Measurements from ENCODE around the gene DBP. TPM values are rescaled to one million over a fixed set of nuclear protein-coding genes. Genes with fewer than 3 reads are reported as not detected.

The DBP gene
- polyA plus RNA-seq, 3 donors: 12.8 to 22.3 (median 17.5) TPM

DNA sequence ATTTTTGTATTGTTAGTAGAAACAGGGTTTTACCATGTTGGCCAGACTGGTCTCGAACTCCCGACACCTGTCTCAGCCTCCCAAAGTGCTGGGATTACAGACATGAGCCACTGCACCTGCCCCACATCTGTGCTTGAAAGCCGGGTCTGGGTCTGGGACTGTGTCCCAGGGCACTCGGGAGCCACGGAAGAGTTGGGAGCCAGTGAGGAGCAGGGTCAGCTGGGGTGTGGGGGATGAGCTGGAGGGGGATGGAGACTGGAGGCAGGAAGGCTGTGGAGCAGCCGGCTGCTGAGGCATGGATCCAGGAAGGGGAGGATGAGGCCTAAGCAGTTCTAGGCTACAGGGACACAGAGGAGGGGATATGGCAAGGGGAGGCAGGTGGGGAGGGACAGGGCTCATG, 41.3 kb downstream of the DBP start:
- no peak overlapping the region for H3K27ac Mint-ChIP-seq
- intact Hi-C loops (cut with micrococcal nuclease): no loop called here

DNA sequence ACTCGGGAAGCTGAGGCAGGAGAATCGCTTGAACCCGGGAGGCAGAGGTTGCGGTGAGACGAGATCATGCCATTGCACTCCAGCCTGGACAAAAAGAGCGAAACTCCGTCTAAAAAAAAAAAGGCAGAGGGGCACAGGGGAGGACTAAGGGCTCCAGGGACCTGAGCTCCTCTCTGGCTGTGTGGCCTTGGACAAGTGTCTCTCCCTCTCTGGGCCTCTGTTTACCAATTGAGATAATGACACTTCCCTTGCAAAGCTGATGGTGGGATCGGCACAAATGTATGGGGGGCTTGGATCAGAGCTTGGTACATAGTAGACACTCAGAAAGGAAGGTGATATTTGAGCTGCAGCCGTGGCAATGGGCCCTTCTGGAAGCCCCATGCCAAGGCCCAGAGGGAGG, 42.0 kb downstream of the DBP start:
- Mint-ChIP-seq H3K27ac (no peak overlapping the region), H3K27me3 (ENCODE audit: low read depth in 3 of 3) (peaks cover 6 to 14% (median 8%) of the 10 kb centered on the region in 3 donors), H3K4me1 (no peaks in the 10 kb centered on the region), H3K36me3 (no peaks in the 10 kb centered on the region), H3K4me3 (peak overlapping the region in 1 of 2 donors; percentile 14), H3K9me3 (peaks cover 0 to 2% (median 0%) of the 10 kb centered on the region in 7 donors)
- Histone ChIP-seq H3K9ac (ENCODE audit: insufficient read depth, low read length, poor library complexity, severe bottlenecking) (no peak overlapping the region), H4K20me1 (ENCODE audit: insufficient read depth, low read length) (no peaks in the 10 kb centered on the region), H3K4me1 (ENCODE audit: control insufficient read depth in 1 of 2, insufficient read depth in 2 of 2, low read length in 2 of 2) (no peaks in the 10 kb centered on the region), H3K79me2 (ENCODE audit: insufficient read depth, low read length) (no peaks in the 10 kb centered on the region), H3K27ac (ENCODE audit: low read depth in 1 of 2, low read length in 2 of 2) (no peak overlapping the region), H3K27me3 (ENCODE audit: control insufficient read depth in 2 of 2, insufficient read depth in 2 of 2, low read length in 2 of 2) (no peaks in the 10 kb centered on the region), H3K9me3 (replicated peaks in 1 of 2; ENCODE audit: control insufficient read depth in 1 of 2, insufficient read depth in 1 of 2, low read length in 2 of 2) (no peaks in the 10 kb centered on the region), H3K36me3 (replicated peaks in 1 of 2; ENCODE audit: control insufficient read depth in 1 of 2, insufficient read depth in 2 of 2, low read length in 2 of 2) (no peaks in the 10 kb centered on the region), H3K4me3 (replicated peaks in 1 of 3; ENCODE audit: low read depth in 2 of 3, low read length in 3 of 3) (no peak overlapping the region), H2AFZ (ENCODE audit: insufficient read depth, low read depth, low read length, poor library complexity, severe bottlenecking) (no peak overlapping the region), H3K4me2 (replicated peaks; ENCODE audit: extremely low read depth, low read length, poor library complexity, severe bottlenecking) (no peak overlapping the region)
- intact Hi-C loops (cut with micrococcal nuclease): no loop called here
- no peak for DNase-seq
- 80% methylated on average over 6 of the region's 9 CpGs for WGBS (ENCODE audit: insufficient coverage)
- TF ChIP-seq, protein P1, sequence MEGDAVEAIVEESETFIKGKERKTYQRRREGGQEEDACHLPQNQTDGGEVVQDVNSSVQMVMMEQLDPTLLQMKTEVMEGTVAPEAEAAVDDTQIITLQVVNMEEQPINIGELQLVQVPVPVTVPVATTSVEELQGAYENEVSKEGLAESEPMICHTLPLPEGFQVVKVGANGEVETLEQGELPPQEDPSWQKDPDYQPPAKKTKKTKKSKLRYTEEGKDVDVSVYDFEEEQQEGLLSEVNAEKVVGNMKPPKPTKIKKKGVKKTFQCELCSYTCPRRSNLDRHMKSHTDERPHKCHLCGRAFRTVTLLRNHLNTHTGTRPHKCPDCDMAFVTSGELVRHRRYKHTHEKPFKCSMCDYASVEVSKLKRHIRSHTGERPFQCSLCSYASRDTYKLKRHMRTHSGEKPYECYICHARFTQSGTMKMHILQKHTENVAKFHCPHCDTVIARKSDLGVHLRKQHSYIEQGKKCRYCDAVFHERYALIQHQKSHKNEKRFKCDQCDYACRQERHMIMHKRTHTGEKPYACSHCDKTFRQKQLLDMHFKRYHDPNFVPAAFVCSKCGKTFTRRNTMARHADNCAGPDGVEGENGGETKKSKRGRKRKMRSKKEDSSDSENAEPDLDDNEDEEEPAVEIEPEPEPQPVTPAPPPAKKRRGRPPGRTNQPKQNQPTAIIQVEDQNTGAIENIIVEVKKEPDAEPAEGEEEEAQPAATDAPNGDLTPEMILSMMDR (IDR thresholded peaks at IDR 0.05): no peak

More for the DNA sequence above, 41.3 kb downstream of the DBP start:
- Histone ChIP-seq H4K20me1 (ENCODE audit: insufficient read depth, low read length) (no peaks in the 10 kb centered on the region), H3K9ac (ENCODE audit: insufficient read depth, low read length, poor library complexity, severe bottlenecking) (no peak overlapping the region), H3K9me3 (replicated peaks in 1 of 2; ENCODE audit: control insufficient read depth in 1 of 2, insufficient read depth in 1 of 2, low read length in 2 of 2) (no peaks in the 10 kb centered on the region), H3K27ac (ENCODE audit: low read depth in 1 of 2, low read length in 2 of 2) (no peak overlapping the region), H3K4me2 (replicated peaks; ENCODE audit: extremely low read depth, low read length, poor library complexity, severe bottlenecking) (no peak overlapping the region), H3K4me3 (replicated peaks in 1 of 3; ENCODE audit: low read depth in 2 of 3, low read length in 3 of 3) (no peak overlapping the region), H3K4me1 (ENCODE audit: control insufficient read depth in 1 of 2, insufficient read depth in 2 of 2, low read length in 2 of 2) (no peaks in the 10 kb centered on the region), H3K27me3 (ENCODE audit: control insufficient read depth in 2 of 2, insufficient read depth in 2 of 2, low read length in 2 of 2) (no peaks in the 10 kb centered on the region), H3K36me3 (replicated peaks in 1 of 2; ENCODE audit: control insufficient read depth in 1 of 2, insufficient read depth in 2 of 2, low read length in 2 of 2) (no peaks in the 10 kb centered on the region), H3K79me2 (ENCODE audit: insufficient read depth, low read length) (no peaks in the 10 kb centered on the region), H2AFZ (ENCODE audit: insufficient read depth, low read depth, low read length, poor library complexity, severe bottlenecking) (no peak overlapping the region)
- no peaks in the 10 kb centered on the region for H3K36me3 Mint-ChIP-seq
- DNase-seq: no peak
- peaks cover 6 to 9% (median 8%) of the 10 kb centered on the region in 3 donors for H3K27me3 Mint-ChIP-seq (ENCODE audit: low read depth in 3 of 3)
- peaks cover 0 to 2% (median 0%) of the 10 kb centered on the region in 7 donors for H3K9me3 Mint-ChIP-seq
- no peak overlapping the region for H3K4me3 Mint-ChIP-seq
- 96% methylated on average over 6 of the region's 6 CpGs for WGBS (ENCODE audit: insufficient coverage)
- TF ChIP-seq, protein P1 (IDR thresholded peaks at IDR 0.05): no peak
- no peaks in the 10 kb centered on the region for H3K4me1 Mint-ChIP-seq

Measured in CD14-positive monocyte (primary cell).